ENCODE data around the gene IL13. TPM values are rescaled to one million over a fixed set of nuclear protein-coding genes. Genes with fewer than 3 reads are reported as not detected.

The IL13 gene
- total and polyA plus RNA-seq, 10 of the 15 experiments (the other 5 are each of a cell fraction or from before 2014, with no cell fraction given) = 0.06 to 0.40 (median 0.11) TPM; not detected in 6

DNA sequence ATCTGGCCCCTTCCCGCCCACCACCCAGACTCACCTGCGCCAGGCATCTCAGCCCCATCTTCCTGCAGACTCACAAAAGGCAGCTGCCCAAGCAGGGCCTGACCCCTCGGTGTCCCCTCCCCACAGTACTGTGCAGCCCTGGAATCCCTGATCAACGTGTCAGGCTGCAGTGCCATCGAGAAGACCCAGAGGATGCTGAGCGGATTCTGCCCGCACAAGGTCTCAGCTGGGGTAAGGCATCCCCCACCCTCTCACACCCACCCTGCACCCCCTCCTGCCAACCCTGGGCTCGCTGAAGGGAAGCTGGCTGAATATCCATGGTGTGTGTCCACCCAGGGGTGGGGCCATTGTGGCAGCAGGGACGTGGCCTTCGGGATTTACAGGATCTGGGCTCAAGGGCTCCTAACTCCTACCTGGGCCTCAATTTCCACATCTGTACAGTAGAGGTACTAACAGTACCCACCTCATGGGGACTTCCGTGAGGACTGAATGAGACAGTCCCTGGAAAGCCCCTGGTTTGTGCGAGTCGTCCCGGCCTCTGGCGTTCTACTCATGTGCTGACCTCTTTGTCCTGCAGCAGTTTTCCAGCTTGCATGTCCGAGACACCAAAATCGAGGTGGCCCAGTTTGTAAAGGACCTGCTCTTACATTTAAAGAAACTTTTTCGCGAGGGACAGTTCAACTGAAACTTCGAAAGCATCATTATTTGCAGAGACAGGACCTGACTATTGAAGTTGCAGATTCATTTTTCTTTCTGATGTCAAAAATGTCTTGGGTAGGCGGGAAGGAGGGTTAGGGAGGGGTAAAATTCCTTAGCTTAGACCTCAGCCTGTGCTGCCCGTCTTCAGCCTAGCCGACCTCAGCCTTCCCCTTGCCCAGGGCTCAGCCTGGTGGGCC is 1.9 kb downstream of the IL13 start (continued):
- TF ChIP-seq, protein P1, sequence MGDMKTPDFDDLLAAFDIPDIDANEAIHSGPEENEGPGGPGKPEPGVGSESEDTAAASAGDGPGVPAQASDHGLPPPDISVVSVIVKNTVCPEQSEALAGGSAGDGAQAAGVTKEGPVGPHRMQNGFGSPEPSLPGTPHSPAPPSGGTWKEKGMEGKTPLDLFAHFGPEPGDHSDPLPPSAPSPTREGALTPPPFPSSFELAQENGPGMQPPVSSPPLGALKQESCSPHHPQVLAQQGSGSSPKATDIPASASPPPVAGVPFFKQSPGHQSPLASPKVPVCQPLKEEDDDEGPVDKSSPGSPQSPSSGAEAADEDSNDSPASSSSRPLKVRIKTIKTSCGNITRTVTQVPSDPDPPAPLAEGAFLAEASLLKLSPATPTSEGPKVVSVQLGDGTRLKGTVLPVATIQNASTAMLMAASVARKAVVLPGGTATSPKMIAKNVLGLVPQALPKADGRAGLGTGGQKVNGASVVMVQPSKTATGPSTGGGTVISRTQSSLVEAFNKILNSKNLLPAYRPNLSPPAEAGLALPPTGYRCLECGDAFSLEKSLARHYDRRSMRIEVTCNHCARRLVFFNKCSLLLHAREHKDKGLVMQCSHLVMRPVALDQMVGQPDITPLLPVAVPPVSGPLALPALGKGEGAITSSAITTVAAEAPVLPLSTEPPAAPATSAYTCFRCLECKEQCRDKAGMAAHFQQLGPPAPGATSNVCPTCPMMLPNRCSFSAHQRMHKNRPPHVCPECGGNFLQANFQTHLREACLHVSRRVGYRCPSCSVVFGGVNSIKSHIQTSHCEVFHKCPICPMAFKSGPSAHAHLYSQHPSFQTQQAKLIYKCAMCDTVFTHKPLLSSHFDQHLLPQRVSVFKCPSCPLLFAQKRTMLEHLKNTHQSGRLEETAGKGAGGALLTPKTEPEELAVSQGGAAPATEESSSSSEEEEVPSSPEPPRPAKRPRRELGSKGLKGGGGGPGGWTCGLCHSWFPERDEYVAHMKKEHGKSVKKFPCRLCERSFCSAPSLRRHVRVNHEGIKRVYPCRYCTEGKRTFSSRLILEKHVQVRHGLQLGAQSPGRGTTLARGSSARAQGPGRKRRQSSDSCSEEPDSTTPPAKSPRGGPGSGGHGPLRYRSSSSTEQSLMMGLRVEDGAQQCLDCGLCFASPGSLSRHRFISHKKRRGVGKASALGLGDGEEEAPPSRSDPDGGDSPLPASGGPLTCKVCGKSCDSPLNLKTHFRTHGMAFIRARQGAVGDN (IDR thresholded peaks at IDR 0.05) = peak; percentile 76
- TF ChIP-seq, protein P2, sequence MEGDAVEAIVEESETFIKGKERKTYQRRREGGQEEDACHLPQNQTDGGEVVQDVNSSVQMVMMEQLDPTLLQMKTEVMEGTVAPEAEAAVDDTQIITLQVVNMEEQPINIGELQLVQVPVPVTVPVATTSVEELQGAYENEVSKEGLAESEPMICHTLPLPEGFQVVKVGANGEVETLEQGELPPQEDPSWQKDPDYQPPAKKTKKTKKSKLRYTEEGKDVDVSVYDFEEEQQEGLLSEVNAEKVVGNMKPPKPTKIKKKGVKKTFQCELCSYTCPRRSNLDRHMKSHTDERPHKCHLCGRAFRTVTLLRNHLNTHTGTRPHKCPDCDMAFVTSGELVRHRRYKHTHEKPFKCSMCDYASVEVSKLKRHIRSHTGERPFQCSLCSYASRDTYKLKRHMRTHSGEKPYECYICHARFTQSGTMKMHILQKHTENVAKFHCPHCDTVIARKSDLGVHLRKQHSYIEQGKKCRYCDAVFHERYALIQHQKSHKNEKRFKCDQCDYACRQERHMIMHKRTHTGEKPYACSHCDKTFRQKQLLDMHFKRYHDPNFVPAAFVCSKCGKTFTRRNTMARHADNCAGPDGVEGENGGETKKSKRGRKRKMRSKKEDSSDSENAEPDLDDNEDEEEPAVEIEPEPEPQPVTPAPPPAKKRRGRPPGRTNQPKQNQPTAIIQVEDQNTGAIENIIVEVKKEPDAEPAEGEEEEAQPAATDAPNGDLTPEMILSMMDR (IDR thresholded peaks at IDR 0.05 in 2 of 3, conservative IDR thresholded peaks at IDR 0.05 in 1 of 3; ENCODE audit: control insufficient read depth in 2 of 3, extremely low read depth in 1 of 3, insufficient read depth in 1 of 3, low read depth in 3 of 3, low read length in 3 of 3) = no peak
- TF ChIP-seq, protein P3, sequence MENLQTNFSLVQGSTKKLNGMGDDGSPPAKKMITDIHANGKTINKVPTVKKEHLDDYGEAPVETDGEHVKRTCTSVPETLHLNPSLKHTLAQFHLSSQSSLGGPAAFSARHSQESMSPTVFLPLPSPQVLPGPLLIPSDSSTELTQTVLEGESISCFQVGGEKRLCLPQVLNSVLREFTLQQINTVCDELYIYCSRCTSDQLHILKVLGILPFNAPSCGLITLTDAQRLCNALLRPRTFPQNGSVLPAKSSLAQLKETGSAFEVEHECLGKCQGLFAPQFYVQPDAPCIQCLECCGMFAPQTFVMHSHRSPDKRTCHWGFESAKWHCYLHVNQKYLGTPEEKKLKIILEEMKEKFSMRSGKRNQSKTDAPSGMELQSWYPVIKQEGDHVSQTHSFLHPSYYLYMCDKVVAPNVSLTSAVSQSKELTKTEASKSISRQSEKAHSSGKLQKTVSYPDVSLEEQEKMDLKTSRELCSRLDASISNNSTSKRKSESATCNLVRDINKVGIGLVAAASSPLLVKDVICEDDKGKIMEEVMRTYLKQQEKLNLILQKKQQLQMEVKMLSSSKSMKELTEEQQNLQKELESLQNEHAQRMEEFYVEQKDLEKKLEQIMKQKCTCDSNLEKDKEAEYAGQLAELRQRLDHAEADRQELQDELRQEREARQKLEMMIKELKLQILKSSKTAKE (IDR thresholded peaks at IDR 0.05; ENCODE audit: low read depth, poor library complexity, severe bottlenecking) = peak; percentile 20
- TF ChIP-seq ELK1 (IDR thresholded peaks at IDR 0.05; ENCODE audit: low read depth, low read length) (no peak), ZBTB33 (IDR thresholded peaks at IDR 0.05) (0 out of 2 replicates have a peak, but pooled peaks have one; percentile 17), MTA2 (IDR thresholded peaks at IDR 0.05; ENCODE audit: low read depth) (0 out of 2 replicates have a peak, but pooled peaks have one; percentile 20), CHD2 (IDR thresholded peaks at IDR 0.05; ENCODE audit: borderline replicate concordance, low read depth, low read length) (no peak), EED (IDR thresholded peaks at IDR 0.05; ENCODE audit: low read depth) (peak; percentile 69), MEF2B (IDR thresholded peaks at IDR 0.05; ENCODE audit: partially characterized antibody, poor library complexity, severe bottlenecking) (no peak), SIX5 (IDR thresholded peaks at IDR 0.05; ENCODE audit: low read depth, low read length, severe bottlenecking) (no peak), GATAD2B (conservative IDR thresholded peaks at IDR 0.05; ENCODE audit: low read depth) (peak; percentile 42; the same call in 1 of the 2 replicates)
- TF ChIP-seq, protein P4, sequence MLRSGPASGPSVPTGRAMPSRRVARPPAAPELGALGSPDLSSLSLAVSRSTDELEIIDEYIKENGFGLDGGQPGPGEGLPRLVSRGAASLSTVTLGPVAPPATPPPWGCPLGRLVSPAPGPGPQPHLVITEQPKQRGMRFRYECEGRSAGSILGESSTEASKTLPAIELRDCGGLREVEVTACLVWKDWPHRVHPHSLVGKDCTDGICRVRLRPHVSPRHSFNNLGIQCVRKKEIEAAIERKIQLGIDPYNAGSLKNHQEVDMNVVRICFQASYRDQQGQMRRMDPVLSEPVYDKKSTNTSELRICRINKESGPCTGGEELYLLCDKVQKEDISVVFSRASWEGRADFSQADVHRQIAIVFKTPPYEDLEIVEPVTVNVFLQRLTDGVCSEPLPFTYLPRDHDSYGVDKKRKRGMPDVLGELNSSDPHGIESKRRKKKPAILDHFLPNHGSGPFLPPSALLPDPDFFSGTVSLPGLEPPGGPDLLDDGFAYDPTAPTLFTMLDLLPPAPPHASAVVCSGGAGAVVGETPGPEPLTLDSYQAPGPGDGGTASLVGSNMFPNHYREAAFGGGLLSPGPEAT (IDR thresholded peaks at IDR 0.05; ENCODE audit: low read depth) = peak; percentile 93

All from GM12878 (cell line).